GM23338 (cell line): ENCODE data around the gene CTNNA2. TPM values are rescaled to one million over a fixed set of nuclear protein-coding genes. Genes with fewer than 3 reads are reported as not detected.

Source experiments
- ATAC-seq: fragments of 200-7000 bp; cut with Tn5 transposase; 3 replicates; pipeline ENCODE4 v1.9.1; 2020
- DNase-seq: peaks from one replicate; pipeline ENCODE4 v3.0.0-alpha.2; 2015; ENCODE audit warnings: low spot score
- H2AFZ ChIP-seq: fragments of 200-600 bp; sonication (generic); 2 replicates; pipeline ENCODE4 v1.8.0; 2016; ENCODE audit warnings: antibody characterized with exemption, mild to moderate bottlenecking, moderate library complexity
- H3F3A ChIP-seq: fragments of 200-600 bp; sonication (generic); replicated peaks from 2 replicates; pipeline ENCODE4 v1.8.0; 2017; ENCODE audit warnings: antibody characterized with exemption, mixed run types, low read depth
- H3K27ac ChIP-seq: fragments of 200-600 bp; sonication (generic); 2 replicates; pipeline ENCODE4 v1.6.1; 2016; ENCODE audit warnings: low read depth
- H3K27me3 ChIP-seq: fragments of 200-600 bp; sonication (generic); 2 replicates; pipeline ENCODE4 v1.8.0; 2016; ENCODE audit warnings: mild to moderate bottlenecking, mixed run types, moderate library complexity; ENCODE audit not compliant: insufficient read depth
- H3K36me3 ChIP-seq: fragments of 200-600 bp; sonication (generic); 2 replicates; pipeline ENCODE4 v1.8.0; 2016; ENCODE audit warnings: mild to moderate bottlenecking; ENCODE audit not compliant: insufficient read depth
- H3K4me1 ChIP-seq: fragments of 200-600 bp; sonication (generic); 2 replicates; pipeline ENCODE4 v1.8.0; 2016; ENCODE audit warnings: mild to moderate bottlenecking, moderate library complexity; ENCODE audit not compliant: insufficient read depth
- H3K4me2 ChIP-seq: fragments of 200-600 bp; sonication (generic); 2 replicates; pipeline ENCODE4 v1.7.1; 2017; ENCODE audit warnings: mixed run types
- H3K4me3 ChIP-seq: fragments of 200-600 bp; sonication (generic); 2 replicates; pipeline ENCODE4 v1.6.1; 2016; ENCODE audit warnings: mixed run types
- H3K79me2 ChIP-seq: fragments of 200-600 bp; sonication (generic); replicated peaks from 2 replicates; pipeline ENCODE4 v1.8.0; 2017; ENCODE audit warnings: mild to moderate bottlenecking; ENCODE audit not compliant: insufficient read depth
- H3K9me2 ChIP-seq: fragments of 200-600 bp; sonication (generic); 2 replicates; pipeline ENCODE4 v1.8.0; 2017; ENCODE audit not compliant: insufficient read depth
- H4K20me1 ChIP-seq: fragments of 200-600 bp; sonication (generic); replicated peaks from 2 replicates; pipeline ENCODE4 v1.8.0; 2017; ENCODE audit warnings: mild to moderate bottlenecking; ENCODE audit not compliant: insufficient read depth
- H3K27ac Mint-ChIP-seq: 2 replicates; pipeline ENCODE4 v1.8.0; 2020; ENCODE audit warnings: inconsistent platforms, mild to moderate bottlenecking, moderate library complexity, mixed read lengths
- H3K27me3 Mint-ChIP-seq: 3 replicates; pipeline ENCODE4 v1.8.0; 2022; ENCODE audit warnings: low read depth, mild to moderate bottlenecking, moderate library complexity, mixed read lengths, inconsistent platforms; ENCODE audit not compliant: insufficient read depth, poor library complexity
- H3K36me3 Mint-ChIP-seq: 3 replicates; pipeline ENCODE4 v1.8.0; 2021; ENCODE audit warnings: low read depth, mild to moderate bottlenecking, inconsistent platforms, moderate library complexity, mixed read lengths
- H3K4me1 Mint-ChIP-seq: 3 replicates; pipeline ENCODE4 v1.8.0; 2020; ENCODE audit warnings: mild to moderate bottlenecking, inconsistent platforms, mixed read lengths
- H3K4me3 Mint-ChIP-seq: 3 replicates; pipeline ENCODE4 v1.8.0; 2021; ENCODE audit warnings: moderate library complexity, mild to moderate bottlenecking, inconsistent platforms, mixed read lengths
- H3K9me3 Mint-ChIP-seq: 3 replicates; pipeline ENCODE4 v1.8.0; 2020; ENCODE audit warnings: moderate library complexity, mild to moderate bottlenecking, inconsistent platforms, mixed read lengths
- CREB1 ChIP-seq: fragments of 250-450 bp; sonication (Bioruptor Pico); IDR thresholded peaks from 2 replicates; pipeline ENCODE4 v1.5.0; 2020; ENCODE audit warnings: low read depth, mild to moderate bottlenecking, moderate library complexity
- CTCF ChIP-seq, 2 experiments: fragments of 200-600 bp in 1 of 2; sonication (generic) in 1 of 2; conservative IDR thresholded peaks; 2 replicates each; pipeline versions ENCODE4 v1.5.1 to v1.6.1; 2016 to 2017; ENCODE audit warnings: antibody characterized with exemption in 2 of 2, low read depth in 2 of 2, mild to moderate bottlenecking in 2 of 2, moderate library complexity in 1 of 2
- ETS1 ChIP-seq: IDR thresholded peaks from 2 replicates; pipeline ENCODE4 v1.6.1; 2016; ENCODE audit warnings: antibody characterized with exemption
- EZH2 ChIP-seq: fragments of 200-600 bp; sonication (generic); IDR thresholded peaks from one replicate; pipeline ENCODE4 v1.8.0; 2017; ENCODE audit warnings: antibody characterized with exemption, mild to moderate bottlenecking, low read depth; ENCODE audit not compliant: unreplicated experiment
- EZH2phosphoT487 ChIP-seq: fragments of 200-600 bp; sonication (generic); IDR thresholded peaks from one replicate; pipeline ENCODE4 v1.8.1; 2018; ENCODE audit warnings: antibody characterized with exemption; ENCODE audit not compliant: unreplicated experiment
- NANOG ChIP-seq: IDR thresholded peaks from 2 replicates; pipeline ENCODE4 v1.6.1; 2016; ENCODE audit warnings: antibody characterized with exemption, borderline replicate concordance
- POLR2AphosphoS5 ChIP-seq: IDR thresholded peaks from 2 replicates; pipeline ENCODE4 v1.6.1; 2016; ENCODE audit warnings: antibody characterized with exemption, low read depth
- REST ChIP-seq: IDR thresholded peaks from one replicate; pipeline ENCODE4 v1.6.1; 2018; ENCODE audit warnings: antibody characterized with exemption; ENCODE audit not compliant: unreplicated experiment
- ZNF331 ChIP-seq: fragments of 250-450 bp; sonication (Bioruptor Pico); IDR thresholded peaks from 2 replicates; pipeline ENCODE4 v1.5.0; 2020; ENCODE audit warnings: low read depth, mild to moderate bottlenecking, moderate library complexity
- ZNF462 ChIP-seq: fragments of 250-450 bp; sonication (Bioruptor Pico); IDR thresholded peaks from 2 replicates; pipeline ENCODE4 v1.5.0; 2020; ENCODE audit warnings: mild to moderate bottlenecking, moderate library complexity
- polyA plus RNA-seq: library from polyadenylated mRNA; unstranded; fragments of >200 nt; fragmentation: Nextera tagmentation; extraction: Ambion mirVana; gene quantifications from 2 replicates; pipeline ENCODE4 v1.2.1, GENCODE V29; 2016
- total RNA-seq: library from RNA; depleted of rRNA; stranded (reverse); fragments of >200 nt; shearing (Covaris generic); gene quantifications from 2 replicates; pipeline ENCODE4 v1.2.3, GENCODE V29; 2014

CTNNA2 gene
- total and polyA plus RNA-seq, 2 experiments from 2014 or later: 6.4 to 15.6 TPM

GRCh38 chr2:80333886-80334285 lies 821.0 kb downstream of the CTNNA2 start:
- no peaks in the 10 kb centered on the region for H4K20me1 ChIP-seq
- H3K36me3 Mint-ChIP-seq: no peaks in the 10 kb centered on the region
- H3K4me3 ChIP-seq: no peak overlapping the region
- H3K27ac Mint-ChIP-seq: no peak overlapping the region
- no peaks in the 10 kb centered on the region for H3F3A ChIP-seq
- H3K27me3 ChIP-seq: no peaks in the 10 kb centered on the region
- no peaks in the 10 kb centered on the region for H3K79me2 ChIP-seq
- H3K4me3 Mint-ChIP-seq: no peak overlapping the region
- ATAC-seq (no peak), DNase-seq (no peak)
- H3K4me1 Mint-ChIP-seq: peaks cover 10% of the 10 kb centered on the region
- H3K9me3 Mint-ChIP-seq: no peaks in the 10 kb centered on the region
- no peak overlapping the region for H3K4me2 ChIP-seq
- H3K4me1 ChIP-seq: peaks cover 16% of the 10 kb centered on the region
- no peaks in the 10 kb centered on the region for H3K27me3 Mint-ChIP-seq
- no peak for TF ChIP-seq ZNF331 (CRISPR knock-in tag)
- TF ChIP-seq CREB1: no peak
- no peak for TF ChIP-seq ZNF462 (CRISPR knock-in tag)
- no peak for TF ChIP-seq POLR2AphosphoS5
- TF ChIP-seq NANOG: no peak
- TF ChIP-seq CTCF (conservative IDR thresholded peaks at IDR 0.05; ENCODE audit: low read depth in 2 of 2): no peak
- TF ChIP-seq ETS1: no peak
- no peak for TF ChIP-seq REST
- no peak for TF ChIP-seq EZH2phosphoT487
- TF ChIP-seq EZH2: no peak
- H3K9me2 ChIP-seq: no peaks in the 10 kb centered on the region; the same call in 1 of the 2 replicates
- H2AFZ ChIP-seq: no peak overlapping the region
- H3K27ac ChIP-seq: no peak overlapping the region
- no peaks in the 10 kb centered on the region for H3K36me3 ChIP-seq
